ENCODE results near the gene FYN.

FYN gene

DNA sequence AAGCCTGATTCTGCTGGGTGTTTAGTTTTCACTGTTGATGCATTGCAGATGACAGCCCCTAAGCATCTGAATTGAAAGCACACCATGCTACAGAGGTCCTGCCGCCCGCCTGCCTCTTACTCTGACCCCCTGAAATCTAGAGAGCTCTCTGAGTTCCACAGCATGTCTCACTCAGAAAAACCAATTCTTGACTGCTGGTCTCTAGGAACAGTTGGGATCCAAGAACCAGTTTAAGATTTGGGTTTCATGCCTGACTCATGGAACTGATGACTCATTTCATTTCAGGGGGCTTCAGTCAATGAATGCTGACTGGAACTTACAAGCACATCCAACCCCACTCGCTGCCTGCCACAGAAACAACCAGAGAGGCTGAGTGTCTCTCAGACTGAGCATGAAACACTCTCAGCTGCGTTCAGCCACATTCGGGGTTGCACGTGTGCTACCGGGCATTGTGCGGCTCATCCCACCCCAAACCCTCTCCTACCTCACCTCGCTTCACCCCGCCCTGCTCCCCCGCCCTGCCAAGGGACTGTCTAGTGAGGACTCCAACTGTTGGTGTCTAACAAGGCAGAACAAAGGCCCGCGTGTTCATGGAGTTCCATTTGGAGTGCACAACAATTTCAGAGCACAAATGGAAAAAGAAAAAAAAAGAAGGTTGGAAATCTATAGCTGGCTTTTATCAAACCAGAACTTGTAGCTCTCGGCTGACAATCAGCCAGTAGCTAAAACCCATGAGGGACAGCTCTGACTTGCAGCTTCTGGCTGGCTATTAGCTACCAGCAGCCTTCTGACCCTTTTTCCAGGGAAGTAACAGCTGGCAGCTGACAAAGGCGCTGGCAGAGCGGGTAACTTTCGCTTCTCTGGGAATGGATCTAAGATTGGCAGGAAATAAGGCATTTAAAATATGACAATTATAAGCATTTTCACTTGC is 247.5 kb downstream of the FYN start:
- DNase-seq (ENCODE audit: extremely low spot score, insufficient read length, low read depth) = no peak

GRCh38 chr6:111625099-111625416 is 248.2 kb downstream of the FYN start:
- FAIRE-seq = no peak

More for the DNA sequence above, 247.5 kb downstream of the FYN start:
- no peak for FAIRE-seq

GRCh38 chr6:111624401-111625098 is 248.7 kb downstream of the FYN start:
- FAIRE-seq (no peak), DNase-seq (ENCODE audit: extremely low spot score, insufficient read length, low read depth) (no peak)

More at GRCh38 chr6:111625099-111625416, 248.2 kb downstream of the FYN start:
- DNase-seq (ENCODE audit: extremely low spot score, insufficient read length, low read depth) = no peak

DNA sequence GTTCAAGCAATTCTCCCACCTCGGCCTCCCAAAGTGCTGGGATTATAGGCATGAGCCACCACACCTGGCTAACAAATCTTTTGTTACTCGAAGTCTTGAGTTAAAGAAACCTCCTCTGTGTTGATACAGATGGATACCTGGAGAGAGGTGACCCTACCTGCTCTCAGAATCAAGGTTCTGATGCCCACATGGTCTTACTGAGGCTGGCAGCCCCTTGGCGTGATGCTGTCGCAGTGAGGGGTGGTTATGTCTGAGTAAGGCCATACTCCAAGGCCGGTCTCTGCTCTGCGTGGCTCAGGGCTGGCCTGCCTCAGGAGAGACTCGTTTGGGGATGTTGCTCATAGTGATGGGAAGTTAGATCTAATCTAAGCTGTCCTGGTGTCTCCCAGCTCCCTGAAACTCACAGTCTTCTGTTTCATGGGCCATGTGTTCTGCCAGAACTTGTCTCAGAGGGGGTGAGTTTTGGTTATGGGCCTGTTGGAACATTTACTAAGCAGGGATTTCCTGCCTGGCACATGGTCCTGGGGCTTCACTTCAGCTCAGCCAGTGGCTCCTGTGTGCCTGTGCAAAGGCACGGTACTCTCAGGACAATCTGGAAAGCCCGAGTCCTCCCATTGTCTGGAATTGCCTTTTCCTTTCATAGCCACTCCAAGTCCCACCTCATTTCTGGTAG is 250.1 kb downstream of the FYN start:
- DNase-seq (ENCODE audit: extremely low spot score, insufficient read length, low read depth) (no peak), FAIRE-seq (no peak)

DNA sequence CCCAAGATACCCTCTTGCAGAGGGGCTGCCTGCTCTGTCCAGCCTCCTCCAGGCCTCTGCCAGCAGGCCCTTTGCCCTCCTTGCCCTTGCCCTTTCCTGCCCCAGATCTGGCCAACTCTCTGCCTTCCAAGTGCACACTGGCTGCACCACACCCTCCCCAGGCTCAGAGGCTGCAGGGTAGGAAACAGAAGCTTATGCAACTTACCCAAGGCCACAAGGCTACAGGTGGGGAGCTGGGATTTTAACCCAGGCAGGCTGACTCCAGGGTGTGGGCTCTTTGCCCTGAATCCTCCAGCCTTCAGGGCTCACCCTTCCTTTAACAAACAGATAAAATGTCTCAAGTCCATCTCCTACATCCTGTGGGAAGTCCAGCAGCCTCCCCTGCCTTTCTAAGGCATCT is 253.1 kb downstream of the FYN start:
- DNase-seq (ENCODE audit: extremely low spot score, insufficient read length, low read depth) (no peak), FAIRE-seq (no peak)

DNA sequence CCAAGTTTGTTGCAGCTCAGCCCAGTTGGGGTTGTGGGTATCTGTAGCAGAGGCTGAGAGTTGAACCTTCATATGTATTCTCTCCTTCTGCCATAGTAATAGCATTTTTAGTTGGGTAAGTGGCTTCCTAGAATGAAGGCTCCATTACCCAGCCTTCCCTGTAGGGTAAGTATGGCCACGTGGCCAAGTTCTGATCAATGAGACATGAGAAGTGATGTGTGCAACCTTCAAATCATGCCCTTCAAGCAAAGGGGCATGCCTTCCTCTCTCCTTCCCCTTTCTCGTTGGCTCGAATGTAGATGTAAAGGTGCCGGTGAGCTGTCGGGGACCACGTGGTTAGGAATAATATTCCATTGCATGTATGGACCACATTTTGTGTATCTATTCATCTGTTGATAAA is 254.8 kb downstream of the FYN start:
- FAIRE-seq (no peak), DNase-seq (ENCODE audit: extremely low spot score, insufficient read length, low read depth) (no peak)

- DNase-seq (ENCODE audit: extremely low spot score, insufficient read length, low read depth) (no peak), FAIRE-seq (no peak)
These were observed 256.1 kb downstream of the FYN start for GRCh38 chr6:111617149-111617548.

DNA sequence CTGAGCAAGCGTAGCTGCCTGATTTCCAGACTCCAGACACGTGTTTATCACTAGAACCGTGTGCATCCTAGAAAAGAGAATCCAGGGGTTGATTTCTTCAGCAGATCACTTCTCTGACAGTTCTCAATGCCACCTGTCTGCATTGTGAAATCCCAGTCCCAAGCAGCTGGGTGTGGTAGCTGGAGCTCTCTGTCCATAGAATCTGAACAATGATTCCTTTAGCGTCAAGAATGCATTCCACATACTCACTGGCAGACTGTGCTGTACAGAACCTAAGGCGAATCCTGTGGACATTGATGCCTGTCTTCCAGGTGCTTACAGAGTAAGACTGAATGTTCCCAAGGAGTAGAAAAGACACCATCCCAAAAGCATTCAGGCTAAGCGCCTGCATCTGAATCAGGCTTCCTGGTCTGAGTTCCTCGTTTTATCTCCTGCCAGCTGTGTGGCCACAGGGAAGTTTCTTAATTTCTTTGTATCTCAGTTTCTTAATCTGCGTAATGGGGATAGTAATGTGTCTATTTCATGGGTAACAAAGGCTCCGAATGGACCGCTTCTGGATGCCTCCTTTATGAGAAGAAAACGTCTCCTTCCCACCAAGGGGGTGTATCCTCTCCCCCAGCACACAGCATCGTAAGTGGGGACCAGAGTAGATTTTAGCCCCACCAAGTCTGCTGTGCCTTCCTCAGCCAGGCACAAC is 257.2 kb downstream of the FYN start:
- FAIRE-seq (no peak), DNase-seq (ENCODE audit: extremely low spot score, insufficient read length, low read depth) (no peak)

GRCh38 chr6:111614833-111615582 is 258.2 kb downstream of the FYN start:
- DNase-seq (ENCODE audit: extremely low spot score, insufficient read length, low read depth) (no peak), FAIRE-seq (no peak)

DNA sequence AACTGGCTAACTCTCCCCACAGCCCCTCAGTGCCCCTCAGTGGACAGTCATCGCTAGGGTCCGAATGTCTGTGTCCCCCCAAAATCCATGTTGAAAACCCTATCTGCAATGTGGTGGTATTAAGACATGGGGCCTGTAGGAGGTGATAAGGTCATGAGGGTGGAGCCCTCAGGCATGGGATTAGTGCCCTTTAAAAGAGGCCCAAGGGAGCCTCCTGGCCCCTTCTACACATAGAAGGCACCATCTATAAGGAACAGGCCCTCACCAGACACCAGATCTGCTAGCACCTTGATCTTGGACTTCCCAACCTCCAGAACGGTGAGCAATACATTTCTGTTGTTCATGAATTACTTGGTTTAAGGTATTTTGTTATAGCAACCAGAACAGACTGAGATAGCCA is 260.9 kb downstream of the FYN start:
- no peak for FAIRE-seq
- DNase-seq (ENCODE audit: extremely low spot score, insufficient read length, low read depth) = no peak

- DNase-seq (ENCODE audit: extremely low spot score, insufficient read length, low read depth) (no peak), FAIRE-seq (no peak)
These were observed 262.6 kb downstream of the FYN start for GRCh38 chr6:111610548-111611172.
